Measurements from ENCODE around the gene METRNL. TPM values are rescaled to one million over a fixed set of nuclear protein-coding genes. Genes with fewer than 3 reads are reported as not detected.
"Not testable (repeated sequence)": the region's sequence is repeated elsewhere in the genome, so short reads cannot be mapped to it uniquely, and the experiment has no call there.

Gene METRNL, protein sequence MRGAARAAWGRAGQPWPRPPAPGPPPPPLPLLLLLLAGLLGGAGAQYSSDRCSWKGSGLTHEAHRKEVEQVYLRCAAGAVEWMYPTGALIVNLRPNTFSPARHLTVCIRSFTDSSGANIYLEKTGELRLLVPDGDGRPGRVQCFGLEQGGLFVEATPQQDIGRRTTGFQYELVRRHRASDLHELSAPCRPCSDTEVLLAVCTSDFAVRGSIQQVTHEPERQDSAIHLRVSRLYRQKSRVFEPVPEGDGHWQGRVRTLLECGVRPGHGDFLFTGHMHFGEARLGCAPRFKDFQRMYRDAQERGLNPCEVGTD
- total RNA-seq (2014; rRNA removed; shearing (Covaris generic); ENCODE audit: low replicate concordance) = 23.0 and 32.4 TPM in 2 replicates

DNA sequence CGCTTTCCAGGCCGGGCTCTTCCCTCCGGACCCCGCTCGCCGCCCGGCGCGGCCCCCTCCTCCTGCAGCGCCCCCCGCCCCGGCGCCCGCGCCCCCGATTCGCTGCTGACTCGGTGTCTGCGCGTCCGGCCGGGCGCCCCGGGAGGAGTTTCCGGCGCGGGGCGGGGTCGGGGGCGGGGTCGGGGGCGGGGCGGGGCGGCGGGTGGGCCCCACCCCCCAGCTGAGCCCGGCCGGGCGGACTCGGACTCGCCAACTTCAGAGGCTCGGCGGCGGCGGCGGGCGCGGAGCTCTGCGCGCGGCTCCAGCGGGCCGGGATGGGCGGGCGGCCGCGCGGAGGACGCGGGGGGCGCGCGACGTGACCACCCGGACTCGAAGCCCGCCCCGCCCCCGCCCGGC, at the start of gene METRNL:
METRNL (plus strand) TSS at position 258 of the 396 bp plus-strand sequence. CDS start 207 bp downstream, outside the sequence.
- in situ Hi-C loops (cut with HindIII; ENCODE audit: low pct_unique_long_range_greater_than_20kb, low sequenced_read_pairs) = no loop called here
- DNase-seq (ENCODE audit: low read depth) = no peak

DNA sequence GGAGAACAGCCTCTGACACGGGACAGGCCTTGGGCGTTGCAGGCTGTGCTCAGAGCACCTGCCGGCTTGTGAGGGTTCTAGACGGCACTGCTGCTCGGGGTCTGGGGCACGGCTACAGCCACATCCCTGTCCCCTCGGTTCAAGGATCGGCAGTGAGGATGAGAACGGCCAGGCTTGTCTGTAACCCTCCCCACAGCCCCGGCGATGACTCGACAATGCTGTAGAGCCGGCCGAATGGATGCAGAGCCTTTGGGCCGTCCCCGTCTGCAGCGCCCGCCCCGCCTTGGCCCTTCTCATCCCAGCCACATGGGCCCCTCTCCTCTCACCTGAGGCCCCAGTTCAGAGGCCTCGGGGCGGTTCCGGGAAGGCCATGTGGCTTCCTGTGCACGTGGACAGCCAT, 49.0 kb upstream of the METRNL start:
- no peak for DNase-seq (ENCODE audit: low read depth)
- in situ Hi-C loops (cut with HindIII; ENCODE audit: low pct_unique_long_range_greater_than_20kb, low sequenced_read_pairs) = no loop called here

DNA sequence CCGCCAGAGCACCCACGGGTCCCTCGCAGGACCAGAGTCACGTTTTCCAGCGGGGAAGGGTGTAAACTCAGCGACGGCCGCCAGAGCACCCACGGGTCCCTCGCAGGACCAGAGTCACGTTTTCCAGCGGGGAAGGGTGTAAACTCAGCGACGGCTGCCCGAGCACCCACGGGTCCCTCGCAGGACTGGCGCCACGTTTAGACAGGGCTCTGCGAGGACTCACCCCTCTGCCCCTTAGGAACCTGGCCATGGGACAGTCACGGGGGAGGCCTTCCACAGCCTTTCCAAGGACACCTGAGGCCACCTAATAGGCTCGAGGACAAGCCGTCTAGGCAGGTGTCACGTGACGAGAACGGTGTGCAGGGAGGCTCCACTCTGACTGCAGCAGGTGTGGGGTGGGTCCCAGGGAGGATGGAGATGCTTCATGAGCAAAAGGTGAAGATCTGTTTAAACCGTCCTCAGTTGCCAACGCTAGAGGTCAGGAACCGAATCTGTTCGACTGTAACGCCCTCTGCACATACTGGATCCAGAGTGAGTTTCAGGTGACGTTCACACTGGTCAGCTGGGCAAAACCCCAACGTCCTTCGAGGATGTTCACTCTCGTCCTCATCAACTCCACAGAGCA, 48.0 kb upstream of the METRNL start:
- DNase-seq (ENCODE audit: low read depth) = no peak
- in situ Hi-C loops (cut with HindIII; ENCODE audit: low pct_unique_long_range_greater_than_20kb, low sequenced_read_pairs) = no loop called here

DNA sequence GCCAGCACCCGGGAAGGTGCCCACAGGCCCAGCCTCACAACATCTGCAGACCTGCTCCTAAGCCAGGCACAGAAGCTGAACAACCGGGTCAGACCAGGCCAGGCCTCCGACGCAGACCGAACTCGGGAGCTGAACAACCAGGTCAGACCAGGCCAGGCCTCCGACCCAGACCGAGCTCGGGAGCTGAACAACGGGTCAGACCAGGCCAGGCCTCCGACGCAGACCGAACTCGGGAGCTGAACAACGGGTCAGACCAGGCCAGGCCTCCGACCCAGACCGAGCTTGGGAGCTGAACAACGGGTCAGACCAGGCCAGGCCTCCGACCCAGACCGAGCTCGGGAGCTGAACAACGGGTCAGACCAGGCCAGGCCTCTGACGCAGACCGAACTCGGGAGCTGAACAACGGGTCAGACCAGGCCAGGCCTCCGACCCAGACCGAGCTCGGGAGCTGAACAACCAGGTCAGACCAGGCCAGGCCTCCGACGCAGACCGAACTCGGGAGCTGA, 47.4 kb upstream of the METRNL start:
- DNase-seq (ENCODE audit: low read depth); in situ Hi-C loops (cut with HindIII; ENCODE audit: low pct_unique_long_range_greater_than_20kb, low sequenced_read_pairs): not testable (repeated sequence)

DNA sequence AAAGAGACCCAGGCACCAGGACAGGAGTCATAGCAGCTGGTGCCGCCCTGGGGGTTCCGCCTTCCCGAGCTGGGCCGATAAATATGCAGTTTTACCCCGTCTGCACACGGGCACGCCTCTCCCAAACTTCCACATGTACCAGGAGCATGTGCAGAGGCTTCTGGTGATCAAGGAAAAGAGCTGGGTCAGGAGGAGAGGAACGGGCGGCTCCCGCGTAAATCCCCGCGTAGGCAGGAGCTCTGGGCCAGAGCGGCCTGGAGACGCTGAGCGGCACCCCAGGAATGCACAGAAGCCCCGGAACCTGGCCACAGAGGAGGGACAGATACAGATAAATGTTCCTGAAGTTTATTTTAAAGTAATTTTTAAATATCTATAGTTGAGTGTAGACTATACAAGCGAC, 46.6 kb upstream of the METRNL start:
- no peak for DNase-seq (ENCODE audit: low read depth)
- in situ Hi-C loops (cut with HindIII; ENCODE audit: low pct_unique_long_range_greater_than_20kb, low sequenced_read_pairs) = no loop called here

DNA sequence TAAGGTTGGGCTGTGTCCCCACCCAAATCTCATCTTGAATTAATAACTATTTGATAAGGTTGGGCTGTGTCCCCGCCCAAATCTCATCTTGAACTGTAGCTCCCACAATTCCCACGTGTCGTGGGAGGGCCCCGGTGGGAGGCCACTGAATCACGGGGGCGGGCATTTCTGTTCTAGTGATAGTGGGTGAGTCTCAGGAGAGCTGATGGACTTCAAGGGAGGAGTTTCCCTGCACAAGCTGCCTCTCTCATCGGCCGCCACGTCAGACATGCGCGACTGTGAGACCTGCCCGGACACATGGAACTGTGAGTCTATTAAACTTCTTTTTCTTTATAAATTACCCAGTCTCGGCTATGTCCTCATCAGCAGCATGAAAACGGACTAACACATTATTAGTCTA, 44.9 kb upstream of the METRNL start:
- no peak for DNase-seq (ENCODE audit: low read depth)
- in situ Hi-C loops (cut with HindIII; ENCODE audit: low pct_unique_long_range_greater_than_20kb, low sequenced_read_pairs) = no loop called here

DNA sequence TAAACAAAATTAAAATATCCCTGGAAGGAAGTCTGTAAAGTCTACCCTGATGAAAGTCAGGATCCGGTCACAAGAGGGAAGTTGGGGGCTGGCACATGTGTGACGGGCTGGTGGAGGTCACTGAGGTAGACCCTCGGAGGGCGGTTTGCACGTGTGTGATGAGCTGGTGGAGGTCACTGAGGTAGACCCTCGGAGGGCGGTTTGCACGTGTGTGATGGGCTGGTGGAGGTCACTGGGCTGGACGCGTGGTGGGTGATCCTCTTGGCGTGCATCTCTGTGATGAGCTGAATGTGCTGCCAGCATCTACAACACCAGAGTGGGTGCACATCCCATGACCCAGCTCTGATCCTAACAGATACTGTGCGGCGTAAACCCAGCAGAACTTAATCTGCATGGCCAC, 43.7 kb upstream of the METRNL start:
- in situ Hi-C loops (cut with HindIII; ENCODE audit: low pct_unique_long_range_greater_than_20kb, low sequenced_read_pairs) = no loop called here
- no peak for DNase-seq (ENCODE audit: low read depth)

DNA sequence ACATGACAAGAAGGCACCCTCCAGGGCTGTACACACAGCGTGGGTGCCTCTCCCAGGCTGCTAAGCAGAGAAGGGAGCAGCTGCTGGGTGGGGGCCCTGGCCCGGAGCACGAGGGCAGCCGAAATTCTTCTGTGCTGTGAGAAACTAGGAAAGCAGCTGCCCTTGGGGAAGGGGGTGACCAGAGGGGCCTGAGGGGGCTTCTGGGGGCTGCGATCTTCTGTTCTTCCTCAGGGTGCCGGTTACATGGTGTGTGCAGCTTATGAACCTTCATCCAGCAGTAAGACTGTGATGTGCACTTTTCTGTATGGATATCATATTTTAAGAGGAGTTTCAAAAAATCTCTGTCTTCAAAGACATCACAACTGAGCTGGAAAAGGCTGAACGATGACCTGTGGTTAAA, 43.2 kb upstream of the METRNL start:
- DNase-seq (ENCODE audit: low read depth) = no peak
- in situ Hi-C loops (cut with HindIII; ENCODE audit: low pct_unique_long_range_greater_than_20kb, low sequenced_read_pairs) = no loop called here

DNA sequence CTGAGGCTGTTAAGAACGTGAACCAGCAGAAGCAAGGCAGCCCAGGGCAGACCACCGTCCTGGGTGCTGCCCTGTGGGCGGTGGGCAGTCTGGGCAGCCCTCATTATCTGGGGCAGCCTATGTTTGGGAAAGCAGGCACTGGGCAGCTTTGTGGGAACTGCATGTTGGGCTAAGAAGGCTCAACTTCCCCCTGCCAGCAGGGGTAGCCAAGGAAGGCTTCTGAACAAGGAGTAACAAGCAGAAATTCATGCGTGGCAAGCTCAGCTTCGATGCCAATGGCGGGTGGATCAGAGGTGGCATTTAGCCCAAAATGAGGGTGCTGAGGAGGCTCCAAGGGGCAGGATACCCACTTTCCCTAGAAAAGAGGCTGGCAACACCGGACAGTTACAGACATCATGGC, 42.7 kb upstream of the METRNL start:
- in situ Hi-C loops (cut with HindIII; ENCODE audit: low pct_unique_long_range_greater_than_20kb, low sequenced_read_pairs) = no loop called here
- DNase-seq (ENCODE audit: low read depth) = no peak

DNA sequence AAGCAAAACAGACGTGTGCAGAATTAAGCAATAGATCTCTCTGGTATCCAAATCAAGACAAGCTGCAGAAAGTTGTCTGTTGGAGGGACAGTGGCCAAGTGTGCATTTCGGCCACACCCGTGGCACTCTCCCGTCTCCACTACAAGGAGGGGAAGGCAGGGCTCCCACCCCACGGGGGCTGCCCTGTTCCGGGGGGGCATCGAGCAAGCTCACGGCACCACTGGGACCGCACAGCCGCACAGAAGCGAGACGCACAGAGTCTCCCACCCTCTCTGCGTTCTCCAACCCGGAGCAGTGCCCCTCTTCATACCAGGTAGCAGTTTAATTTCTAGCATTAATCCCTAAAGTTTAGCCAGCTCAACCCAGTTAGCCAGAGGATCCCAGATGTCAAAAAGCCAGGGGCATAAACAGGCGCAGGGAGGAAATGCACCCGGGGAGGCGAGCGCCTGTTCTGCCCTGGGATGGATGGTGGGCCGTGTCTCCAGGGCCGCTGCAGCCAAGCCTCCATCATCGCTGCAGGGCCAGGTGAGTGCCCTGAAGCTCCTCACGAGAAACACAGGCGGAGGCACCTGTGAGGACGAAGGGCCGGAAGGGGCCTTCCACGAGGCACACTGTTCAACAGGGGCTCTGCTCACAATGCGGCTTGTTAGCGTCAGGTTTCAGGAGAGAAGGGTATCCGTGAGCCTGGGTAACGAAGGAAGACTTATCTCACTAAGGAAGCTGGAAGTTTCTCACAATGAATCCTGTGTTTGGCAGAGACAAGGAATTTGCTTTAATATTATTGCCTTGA, 42.1 kb upstream of the METRNL start:
- in situ Hi-C loops (cut with HindIII; ENCODE audit: low pct_unique_long_range_greater_than_20kb, low sequenced_read_pairs) = no loop called here
- DNase-seq (ENCODE audit: low read depth) = no peak

DNA sequence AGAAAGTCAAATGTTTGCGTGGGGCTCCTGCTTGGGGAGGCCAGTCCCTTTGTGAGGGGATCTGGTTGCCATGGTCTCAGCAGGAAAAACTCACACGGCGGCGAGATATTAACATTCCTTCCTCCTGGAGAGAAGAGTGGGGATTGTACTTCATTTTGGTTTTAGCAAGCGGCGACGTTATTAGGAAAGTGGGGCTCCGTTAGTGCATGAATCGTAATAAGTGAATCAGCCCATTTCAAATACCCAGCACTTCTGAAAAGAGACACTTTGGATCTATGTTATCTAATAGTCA, 41.6 kb upstream of the METRNL start:
- no peak for DNase-seq (ENCODE audit: low read depth)
- in situ Hi-C loops (cut with HindIII; ENCODE audit: low pct_unique_long_range_greater_than_20kb, low sequenced_read_pairs) = no loop called here

DNA sequence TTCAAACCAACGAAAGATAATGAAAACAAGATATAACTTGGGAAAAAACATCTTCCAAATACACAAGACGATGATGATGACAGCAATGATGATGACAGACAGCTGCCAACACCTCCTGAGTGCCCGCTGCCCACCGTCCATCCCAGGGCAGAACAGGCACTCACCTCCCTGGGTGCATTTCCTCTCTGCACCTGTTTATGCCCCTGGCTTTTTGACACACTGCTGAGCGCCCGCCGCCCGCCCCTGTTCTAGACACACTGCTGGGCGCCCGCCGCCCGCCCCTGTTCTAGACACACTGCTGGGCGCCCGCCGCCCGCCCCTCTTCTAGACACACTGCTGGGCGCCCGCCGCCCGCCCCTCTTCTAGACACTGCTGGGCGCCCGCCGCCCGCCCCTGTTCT, 40.4 kb upstream of the METRNL start:
- DNase-seq (ENCODE audit: low read depth); in situ Hi-C loops (cut with HindIII; ENCODE audit: low pct_unique_long_range_greater_than_20kb, low sequenced_read_pairs): not testable (repeated sequence)

DNA sequence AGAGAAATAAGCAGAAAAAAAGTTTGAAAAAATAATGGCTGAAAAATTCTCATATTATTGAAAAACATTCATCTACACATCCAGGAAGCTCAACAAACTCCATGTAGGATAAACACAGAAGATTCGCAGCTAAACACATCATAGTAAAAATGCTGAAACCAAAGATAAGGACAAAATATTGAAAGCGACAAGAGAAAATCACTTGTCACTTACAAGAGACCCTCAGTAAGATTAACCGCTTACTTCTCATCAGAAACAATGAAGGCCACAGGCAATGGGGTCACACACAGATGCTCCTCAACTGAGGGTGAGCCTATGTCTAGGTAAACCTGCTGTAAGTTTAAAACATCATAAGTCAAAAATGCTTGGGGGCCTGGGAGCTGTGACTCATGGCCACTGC, 38.1 kb upstream of the METRNL start:
- no peak for DNase-seq (ENCODE audit: low read depth)
- in situ Hi-C loops (cut with HindIII; ENCODE audit: low pct_unique_long_range_greater_than_20kb, low sequenced_read_pairs) = no loop called here

DNA sequence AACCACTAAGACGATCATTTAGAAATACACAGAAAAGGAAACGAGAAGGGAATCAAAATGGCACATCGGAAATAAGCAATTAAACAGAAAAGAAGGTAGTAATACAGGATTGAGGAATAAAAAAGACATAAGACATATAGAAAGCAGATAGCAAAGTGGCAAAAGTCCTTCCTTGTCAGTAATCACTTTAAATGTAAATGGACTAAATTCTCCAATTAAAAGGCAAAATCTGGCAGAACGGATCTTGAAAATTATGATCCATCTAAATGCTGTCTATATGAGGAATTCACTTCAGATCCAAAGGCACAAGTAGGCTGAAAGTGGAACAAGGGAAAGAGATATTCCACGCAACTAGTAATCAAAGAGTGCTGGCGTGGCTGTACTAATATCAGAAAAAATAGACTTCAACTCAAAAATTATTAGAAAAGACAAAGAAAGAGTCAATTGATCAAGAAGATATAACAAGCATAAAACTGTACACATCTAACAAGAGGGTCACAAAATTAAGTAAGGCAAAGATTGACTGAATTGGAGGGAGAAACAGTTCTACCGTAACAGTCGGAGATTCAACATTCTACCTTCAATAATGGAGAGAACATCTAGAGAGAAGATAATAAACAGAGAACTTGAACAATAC, 36.8 kb upstream of the METRNL start:
- DNase-seq (ENCODE audit: low read depth) = no peak
- in situ Hi-C loops (cut with HindIII; ENCODE audit: low pct_unique_long_range_greater_than_20kb, low sequenced_read_pairs) = no loop called here

DNA sequence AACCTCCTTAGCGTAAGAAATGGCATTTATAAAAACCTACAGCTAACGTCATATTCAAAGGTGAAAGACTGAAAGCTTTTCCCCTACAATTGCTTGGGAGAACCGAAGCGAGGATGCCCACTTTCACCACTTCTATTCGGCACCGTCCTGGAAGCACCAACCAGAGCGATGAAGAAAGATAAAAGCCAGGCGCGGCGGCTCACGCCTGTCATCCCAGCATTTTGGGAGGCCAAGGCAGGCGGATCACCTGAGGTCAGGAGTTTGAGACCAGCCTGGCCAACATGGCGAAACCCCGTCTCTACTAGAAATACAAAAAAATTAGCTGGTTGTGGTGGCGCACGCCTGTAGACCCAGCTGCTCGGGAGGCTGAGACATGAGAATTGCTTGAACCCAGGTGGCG, 34.9 kb upstream of the METRNL start:
- in situ Hi-C loops (cut with HindIII; ENCODE audit: low pct_unique_long_range_greater_than_20kb, low sequenced_read_pairs); DNase-seq (ENCODE audit: low read depth): not testable (repeated sequence)

DNA sequence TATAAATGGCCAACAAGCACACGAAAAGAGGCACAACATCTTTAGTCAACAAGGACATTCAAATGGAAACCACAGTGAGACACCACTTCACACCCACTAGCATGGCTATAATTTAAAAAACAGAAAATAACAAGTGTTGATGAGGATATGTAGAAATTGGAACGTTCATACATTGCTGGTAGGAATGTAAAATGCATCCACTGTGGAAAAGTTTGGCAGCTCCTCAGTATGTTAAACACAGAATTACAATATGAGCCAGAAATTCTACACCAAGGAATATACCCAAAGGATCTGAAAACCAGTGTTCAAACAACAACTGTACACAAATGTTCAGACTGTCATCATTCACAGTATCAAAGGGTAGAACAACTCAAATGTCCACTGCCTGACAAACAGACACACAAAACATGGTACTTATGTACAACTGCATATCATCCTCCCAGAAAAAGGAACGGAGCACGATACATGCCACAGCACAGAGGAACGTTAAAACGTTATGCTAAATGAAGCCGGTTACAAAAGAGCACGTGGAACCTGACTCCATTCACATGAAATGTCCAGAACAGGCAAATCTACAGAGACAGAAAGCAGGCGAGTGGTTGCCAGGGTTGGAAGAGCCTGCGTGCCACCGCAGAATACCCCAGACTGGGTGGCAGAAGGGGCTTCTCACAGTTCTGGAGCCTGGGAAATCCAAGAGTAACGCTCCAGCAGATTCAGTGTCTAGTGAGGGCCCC, 32.8 kb upstream of the METRNL start:
- in situ Hi-C loops (cut with HindIII; ENCODE audit: low pct_unique_long_range_greater_than_20kb, low sequenced_read_pairs) = no loop called here

DNA sequence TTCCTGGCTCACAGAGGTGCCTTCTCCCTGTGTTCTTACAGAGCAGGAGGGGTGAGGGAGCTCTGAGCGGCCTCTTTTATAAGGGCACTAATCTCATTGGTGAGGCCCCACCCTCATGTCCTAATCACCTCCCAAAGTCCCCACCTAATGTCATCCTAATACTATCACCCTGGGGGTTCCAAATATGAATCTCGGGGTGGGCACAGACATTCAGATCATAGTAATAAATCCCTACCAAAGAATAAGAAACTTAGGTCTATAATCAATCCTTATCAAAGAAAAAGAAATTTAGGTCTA, 32.3 kb upstream of the METRNL start:
- DNase-seq (ENCODE audit: low read depth) = no peak
- in situ Hi-C loops (cut with HindIII; ENCODE audit: low pct_unique_long_range_greater_than_20kb, low sequenced_read_pairs) = no loop called here

More for the DNA sequence above, 32.8 kb upstream of the METRNL start:
- DNase-seq (ENCODE audit: low read depth) = no peak

DNA sequence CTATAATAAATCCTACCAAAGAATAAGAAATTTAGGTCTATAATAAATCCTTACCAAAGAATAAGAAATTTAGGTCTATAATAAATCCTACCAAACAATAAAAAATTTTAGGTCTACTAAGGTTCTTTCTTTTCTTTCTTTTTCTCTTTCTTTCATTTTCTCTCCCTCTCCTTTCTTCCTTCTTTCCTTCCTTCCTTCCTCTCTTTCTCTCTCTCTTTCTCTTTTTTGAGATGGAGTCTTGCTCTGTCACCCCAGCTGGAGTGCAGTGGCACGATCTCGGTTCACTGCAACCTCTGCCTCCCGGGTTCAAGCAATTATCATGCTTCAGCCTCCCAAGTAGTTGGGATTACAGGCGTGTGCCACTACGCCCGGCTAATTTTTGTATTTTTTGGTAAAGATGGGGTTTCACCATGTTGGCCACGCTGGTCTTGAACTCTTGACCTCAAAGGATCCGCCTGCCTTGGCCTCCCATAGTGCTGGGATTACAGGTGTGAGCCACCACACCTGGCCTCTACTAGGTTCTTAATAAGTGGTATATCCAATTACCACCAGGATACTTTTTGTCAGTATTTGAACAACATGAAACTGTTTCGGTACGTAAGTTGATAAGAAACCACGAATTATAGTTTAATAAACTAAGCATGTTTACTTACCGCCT, 31.5 kb upstream of the METRNL start:
- DNase-seq (ENCODE audit: low read depth); in situ Hi-C loops (cut with HindIII; ENCODE audit: low pct_unique_long_range_greater_than_20kb, low sequenced_read_pairs): not testable (repeated sequence)
